MM.1S (cell line): ENCODE results near the gene RPUSD1.
"Not testable (repeated sequence)": the region's sequence is repeated elsewhere in the genome, so short reads cannot be mapped to it uniquely, and the experiment has no call there.

Source experiments
- DNase-seq: peaks from one replicate; pipeline ENCODE4 v3.0.0-alpha.2; 2015
- H2AFZ ChIP-seq: fragments of 300-600 bp; sonication (generic); 2 replicates; pipeline ENCODE4 v1.6.0; 2016; ENCODE audit warnings: antibody characterized with exemption, low read length
- H3F3A ChIP-seq: fragments of 300-600 bp; sonication (generic); 2 replicates; pipeline ENCODE4 v1.6.1; 2016; ENCODE audit warnings: mild to moderate bottlenecking, antibody characterized with exemption, low read length, moderate library complexity, mixed read lengths; ENCODE audit not compliant: insufficient read depth
- H3K27ac ChIP-seq: fragments of 300-600 bp; sonication (generic); 2 replicates; pipeline ENCODE4 v1.5.1; 2016; ENCODE audit warnings: mild to moderate bottlenecking, low read length
- H3K27me3 ChIP-seq: fragments of 300-600 bp; sonication (generic); replicated peaks from 2 replicates; pipeline ENCODE4 v1.6.0; 2016; ENCODE audit warnings: low read length; ENCODE audit not compliant: insufficient read depth
- H3K36me3 ChIP-seq: fragments of 300-600 bp; sonication (generic); replicated peaks from 2 replicates; pipeline ENCODE4 v1.6.1; 2016; ENCODE audit warnings: mild to moderate bottlenecking, low read length, mixed read lengths; ENCODE audit not compliant: insufficient read depth
- H3K4me1 ChIP-seq: fragments of 300-600 bp; sonication (generic); 2 replicates; pipeline ENCODE4 v1.6.1; 2016; ENCODE audit warnings: low read length, mixed read lengths
- H3K4me2 ChIP-seq: fragments of 300-600 bp; sonication (generic); 2 replicates; pipeline ENCODE4 v1.6.0; 2016; ENCODE audit warnings: low read depth, low read length
- H3K4me3 ChIP-seq: fragments of 300-600 bp; sonication (generic); 2 replicates; pipeline ENCODE4 v1.5.1; 2016; ENCODE audit warnings: low read length, mixed read lengths
- H3K79me2 ChIP-seq: fragments of 300-600 bp; sonication (generic); 2 replicates; pipeline ENCODE4 v1.6.1; 2016; ENCODE audit warnings: mixed run types, low read length, mixed read lengths
- H3K9ac ChIP-seq: fragments of 300-600 bp; sonication (generic); 2 replicates; pipeline ENCODE4 v1.6.1; 2016; ENCODE audit warnings: low read length, mixed read lengths
- H3K9me2 ChIP-seq: fragments of 300-600 bp; sonication (generic); replicated peaks from 2 replicates; pipeline ENCODE4 v1.6.1; 2016; ENCODE audit warnings: mild to moderate bottlenecking, low read length, mixed read lengths; ENCODE audit not compliant: insufficient read depth
- H3K9me3 ChIP-seq: fragments of 300-600 bp; sonication (generic); replicated peaks from 2 replicates; pipeline ENCODE4 v1.6.1; 2016; ENCODE audit warnings: mild to moderate bottlenecking, low read length, mixed read lengths; ENCODE audit not compliant: insufficient read depth
- H4K20me1 ChIP-seq: fragments of 300-600 bp; sonication (generic); 2 replicates; pipeline ENCODE4 v1.6.1; 2016; ENCODE audit warnings: mild to moderate bottlenecking, low read length, moderate library complexity, mixed read lengths; ENCODE audit not compliant: insufficient read depth
- CTCF ChIP-seq: fragments of 300-600 bp; sonication (generic); IDR thresholded peaks from 2 replicates; pipeline ENCODE4 v1.5.1; 2016; ENCODE audit warnings: antibody characterized with exemption, low read length, mixed read lengths
- EZH2 ChIP-seq: fragments of 300-600 bp; sonication (generic); optimal IDR thresholded peaks from 2 replicates; pipeline ENCODE3; 2017; ENCODE audit warnings: low read depth, mild to moderate bottlenecking, antibody characterized with exemption, low read length, mixed read lengths
- EZH2phosphoT487 ChIP-seq: fragments of 300-600 bp; sonication (generic); IDR thresholded peaks from 2 replicates; pipeline ENCODE4 v1.6.1; 2018; ENCODE audit warnings: antibody characterized with exemption, low read length

RPUSD1 gene

GRCh38 chr16:743794-744500 lies 44.2 kb downstream of the RPUSD1 start:
- Histone ChIP-seq H3K4me3 (no peak overlapping the region), H2AFZ (no peak overlapping the region), H3K4me2 (no peak overlapping the region), H3K27ac (no peak overlapping the region), H4K20me1 (no peaks in the 10 kb centered on the region), H3F3A (no peaks in the 10 kb centered on the region), H3K36me3 (no peaks in the 10 kb centered on the region), H3K9me3 (no peaks in the 10 kb centered on the region), H3K9ac (no peak overlapping the region), H3K9me2 (no peaks in the 10 kb centered on the region), H3K79me2 (peaks cover 15% of the 10 kb centered on the region), H3K4me1 (peaks cover 7% of the 10 kb centered on the region; the same call in 1 of the 2 replicates), H3K27me3 (peaks cover 49% of the 10 kb centered on the region)
- no peak for DNase-seq
- TF ChIP-seq EZH2phosphoT487, result no peak
- TF ChIP-seq EZH2, result no peak
- no peak for TF ChIP-seq CTCF

- not testable (repeated sequence) for H3F3A ChIP-seq, H3K9me2 ChIP-seq, H3K4me1 ChIP-seq, H4K20me1 ChIP-seq, H3K36me3 ChIP-seq, H3K4me2 ChIP-seq, H3K9ac ChIP-seq, DNase-seq, H3K4me3 ChIP-seq, H2AFZ ChIP-seq, H3K9me3 ChIP-seq, H3K27ac ChIP-seq
- H3K27me3 ChIP-seq, result peaks cover 39% of the 10 kb centered on the region
- peaks cover 15% of the 10 kb centered on the region for H3K79me2 ChIP-seq
These were observed 45.3 kb downstream of the RPUSD1 start for GRCh38 chr16:742894-743293.

- Histone ChIP-seq H3K27ac (no peak overlapping the region), H3K4me1 (peaks cover 12% of the 10 kb centered on the region), H3K9me2 (no peaks in the 10 kb centered on the region), H3K4me2 (no peak overlapping the region), H2AFZ (no peak overlapping the region), H3K27me3 (peaks cover 31% of the 10 kb centered on the region), H3K9ac (no peak overlapping the region), H3K4me3 (no peak overlapping the region), H3F3A (peaks cover 1% of the 10 kb centered on the region; the same call in 1 of the 2 replicates), H4K20me1 (no peaks in the 10 kb centered on the region), H3K9me3 (no peaks in the 10 kb centered on the region), H3K79me2 (peaks cover 15% of the 10 kb centered on the region), H3K36me3 (no peaks in the 10 kb centered on the region)
- no peak for TF ChIP-seq EZH2
- no peak for TF ChIP-seq EZH2phosphoT487
- no peak for TF ChIP-seq CTCF
- no peak for DNase-seq
These were observed 46.1 kb downstream of the RPUSD1 start for GRCh38 chr16:741986-742629.
